Measurements from ENCODE around the gene AOC3. TPM values are rescaled to one million over a fixed set of nuclear protein-coding genes. Genes with fewer than 3 reads are reported as not detected.

AOC3 gene
- total RNA-seq = 10 to 100 TPM in 1 of 4 donors, 1 to 10 TPM in 3; 3.3 to 24.0 (median 6.6) TPM

DNA sequence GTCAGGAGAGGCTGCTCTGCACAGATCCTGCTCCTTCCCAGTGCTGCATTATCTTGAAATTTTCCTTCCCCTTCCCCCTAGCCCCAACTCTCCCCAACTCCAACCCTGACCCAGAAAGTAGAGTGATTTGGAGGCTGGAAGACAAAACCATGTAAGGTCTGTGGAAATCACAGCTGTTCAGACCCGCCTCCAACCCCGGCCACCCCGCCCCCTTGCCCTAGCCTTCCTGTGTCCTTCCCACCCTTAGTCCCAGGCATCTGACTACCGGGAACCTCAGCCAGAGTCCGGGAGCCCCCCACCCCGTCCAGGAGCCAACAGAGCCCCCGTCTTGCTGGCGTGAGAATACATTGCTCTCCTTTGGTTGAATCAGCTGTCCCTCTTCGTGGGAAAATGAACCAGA lies at the start of gene AOC3:
Gene AOC3 (plus strand): TSS at position 246 of the 400 bp plus-strand sequence. CDS start 145 bp downstream, at position 391.
- Histone ChIP-seq H3K27me3 (no peaks in the 10 kb centered on the region), H3K4me3 (peak within 1 kb of the TSS; percentile 24 to 67 (median 44)), H3K4me1 (peaks cover 5 to 65% (median 22%) of the 10 kb centered on the region in 3 donors), H3K27ac (peak within 1 kb of the TSS; percentile 55 to 90 (median 84)), H3K36me3 (peaks cover 0 to 1% (median 0%) of the 10 kb centered on the region in 3 donors), H3K9me3 (no peaks in the 10 kb centered on the region)
- no peak for DNase-seq
- no peak for TF ChIP-seq CTCF (IDR thresholded peaks at IDR 0.05)
- TF ChIP-seq POLR2A (IDR thresholded peaks at IDR 0.05) = peak in 1 of 4 donors; percentile 27
- intact Hi-C loops (cut with DNase I) = no loop called here
- WGBS, 2 donors = 20% methylated on average over 4 of the region's 9 CpGs; no CpG with 5 or more reads in 1 of the 2 donors

DNA sequence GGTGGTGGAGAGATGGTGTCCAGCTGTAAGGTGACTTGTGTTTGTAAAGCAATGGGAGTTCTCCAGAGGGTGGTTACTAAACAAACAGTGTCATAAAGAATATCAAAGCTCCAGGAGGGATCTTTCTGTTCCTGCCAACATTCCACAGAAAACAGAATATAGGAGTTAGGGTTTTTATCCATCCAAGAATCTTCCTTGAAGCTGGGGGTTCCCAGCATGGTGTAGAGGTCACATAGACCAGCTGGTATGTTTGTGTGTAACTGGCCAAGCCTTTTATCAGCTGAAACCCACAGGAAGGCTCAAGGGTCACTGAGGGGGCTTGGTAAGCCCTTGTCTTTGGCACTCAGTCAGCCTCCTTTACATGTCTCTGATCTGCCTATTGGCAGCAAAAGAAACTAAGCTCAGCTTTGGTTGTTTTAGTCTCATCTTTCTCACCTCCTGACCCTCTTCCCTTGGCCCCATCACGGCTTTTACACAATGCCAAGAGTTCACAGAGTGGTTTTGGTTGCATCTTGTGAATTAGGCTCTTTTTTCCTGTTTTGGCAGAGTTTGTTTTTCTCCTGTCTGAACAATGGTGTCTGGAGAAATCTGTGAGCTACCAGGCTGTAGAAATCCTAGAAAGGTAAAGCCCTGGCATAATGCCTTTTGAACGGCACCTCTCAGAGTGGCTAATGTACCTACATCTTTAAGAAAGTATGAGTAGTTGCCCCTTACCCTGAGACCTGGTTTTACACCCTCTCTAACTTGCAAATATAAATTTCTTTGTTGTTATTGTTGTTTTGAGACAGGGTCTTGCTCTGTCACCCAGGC lies 47.7 kb upstream of the AOC3 start:
- no peaks in the 10 kb centered on the region for H3K27me3 ChIP-seq
- H3K36me3 ChIP-seq = peaks cover 0 to 3% (median 0%) of the 10 kb centered on the region in 3 donors
- DNase-seq = no peak
- TF ChIP-seq POLR2A (IDR thresholded peaks at IDR 0.05) (no peak), CTCF (IDR thresholded peaks at IDR 0.05) (no peak)
- no peaks in the 10 kb centered on the region for H3K9me3 ChIP-seq
- WGBS, 2 donors = 38 to 55% methylated on average over 2 of the region's 2 CpGs
- peaks cover 5 to 6% (median 6%) of the 10 kb centered on the region in 3 donors for H3K4me1 ChIP-seq
- H3K27ac ChIP-seq = no peak overlapping the region
- H3K4me3 ChIP-seq = no peak overlapping the region
- intact Hi-C loops (cut with DNase I) = no loop called here

DNA sequence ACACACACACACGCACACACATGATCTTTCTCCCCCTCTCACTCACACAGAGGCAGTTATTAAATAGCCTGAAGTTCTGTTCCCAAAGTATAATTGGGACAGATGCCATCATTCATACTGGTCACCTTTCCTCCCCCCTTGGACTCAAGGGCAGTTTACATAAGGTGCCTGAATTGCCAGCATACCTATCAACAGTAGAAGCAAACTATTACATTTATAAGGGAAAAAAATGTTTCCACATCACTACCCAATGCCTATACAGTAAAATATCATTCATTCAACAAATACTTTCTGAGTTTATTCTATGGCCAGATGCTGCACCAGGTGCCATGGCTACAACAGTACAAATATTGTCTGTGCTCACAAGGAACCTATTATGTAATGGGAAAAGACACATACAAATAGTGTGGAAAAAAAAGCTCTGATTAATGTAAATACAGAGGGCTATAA lies 46.1 kb upstream of the AOC3 start:
- no peak for TF ChIP-seq CTCF (IDR thresholded peaks at IDR 0.05)
- TF ChIP-seq POLR2A (IDR thresholded peaks at IDR 0.05) = no peak
- peaks cover 0 to 19% (median 0%) of the 10 kb centered on the region in 3 donors for H3K36me3 ChIP-seq
- no peak overlapping the region for H3K4me3 ChIP-seq
- no peaks in the 10 kb centered on the region for H3K27me3 ChIP-seq
- no peaks in the 10 kb centered on the region for H3K4me1 ChIP-seq
- H3K9me3 ChIP-seq = no peaks in the 10 kb centered on the region
- H3K27ac ChIP-seq = no peak overlapping the region
- DNase-seq = no peak
- intact Hi-C loops (cut with DNase I) = no loop called here
- 88 to 100% methylated on average over 1 of the region's 1 CpG for WGBS, 2 donors

DNA sequence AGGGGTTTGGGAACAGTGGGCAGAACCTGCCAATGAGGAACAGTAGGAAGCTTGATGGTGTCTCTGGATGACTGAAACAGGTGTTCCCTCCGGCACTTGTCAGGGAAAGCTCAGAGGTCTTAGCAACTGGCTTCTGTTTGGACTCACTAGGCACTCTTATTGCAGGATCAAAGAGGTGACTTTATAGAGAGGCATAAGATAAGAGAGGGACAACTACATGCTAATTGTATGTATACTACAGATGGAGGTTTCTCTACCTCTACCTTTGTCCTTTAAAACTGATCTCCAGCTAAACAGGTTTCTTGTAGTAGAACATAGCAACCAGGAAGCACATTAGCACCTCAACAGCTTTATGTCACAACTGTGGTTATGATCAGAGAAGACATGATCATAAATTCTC lies 44.8 kb upstream of the AOC3 start:
- Histone ChIP-seq H3K27ac (no peak overlapping the region), H3K4me3 (no peak overlapping the region), H3K4me1 (no peaks in the 10 kb centered on the region), H3K27me3 (no peaks in the 10 kb centered on the region), H3K36me3 (peaks cover 0 to 32% (median 5%) of the 10 kb centered on the region in 3 donors), H3K9me3 (no peaks in the 10 kb centered on the region)
- no peak for TF ChIP-seq POLR2A (IDR thresholded peaks at IDR 0.05)
- TF ChIP-seq CTCF (IDR thresholded peaks at IDR 0.05) = no peak
- intact Hi-C loops (cut with DNase I) = no loop called here
- 77 to 95% methylated on average over 1 of the region's 1 CpG for WGBS, 2 donors
- DNase-seq = no peak

- intact Hi-C loops (cut with DNase I) = no loop called here
- DNase-seq = no peak
- Histone ChIP-seq H3K4me1 (no peaks in the 10 kb centered on the region), H3K27ac (peak overlapping the region in 2 of 4 donors; percentile 10 to 14), H3K4me3 (no peak overlapping the region), H3K27me3 (no peaks in the 10 kb centered on the region), H3K9me3 (no peaks in the 10 kb centered on the region), H3K36me3 (peaks cover 4 to 61% (median 13%) of the 10 kb centered on the region in 3 donors)
- 20 to 23% methylated on average over 3 of the region's 3 CpGs for WGBS, 2 donors
- TF ChIP-seq POLR2A (IDR thresholded peaks at IDR 0.05) (no peak), CTCF (IDR thresholded peaks at IDR 0.05) (no peak)
Measured at GRCh38 chr17:42809250-42809649, 41.7 kb upstream of the AOC3 start.

Measured in esophagus squamous epithelium (tissue), 5 donors.